Measurements from ENCODE around the gene FRMD5. TPM values are rescaled to one million over a fixed set of nuclear protein-coding genes. Genes with fewer than 3 reads are reported as not detected.

The FRMD5 gene
- total RNA-seq, 4 donors from 2014 or later = 0.31 to 0.72 TPM; not detected in 2

- 79% methylated on average over 4 of the region's 4 CpGs for WGBS
- TF ChIP-seq EP300 (IDR thresholded peaks at IDR 0.05) (no peak), POLR2AphosphoS5 (IDR thresholded peaks at IDR 0.05) (no peak), POLR2A (IDR thresholded peaks at IDR 0.05) (no peak), CTCF (IDR thresholded peaks at IDR 0.05) (no peak)
Observed at GRCh38 chr15:43954181-43954621, 240.9 kb downstream of the FRMD5 start.

GRCh38 chr15:43953402-43953801, 241.7 kb downstream of the FRMD5 start:
- Histone ChIP-seq H3K4me1 (no peaks in the 10 kb centered on the region), H3K27me3 (no peaks in the 10 kb centered on the region), H3K27ac (no peak overlapping the region), H3K4me3 (no peak overlapping the region), H3K9me3 (no peaks in the 10 kb centered on the region), H3K36me3 (no peaks in the 10 kb centered on the region)
- TF ChIP-seq EP300 (IDR thresholded peaks at IDR 0.05) = no peak
- TF ChIP-seq POLR2A (IDR thresholded peaks at IDR 0.05) = no peak
- TF ChIP-seq CTCF (IDR thresholded peaks at IDR 0.05) = no peak
- TF ChIP-seq POLR2AphosphoS5 (IDR thresholded peaks at IDR 0.05) = no peak
- 71% methylated on average over 1 of the region's 1 CpG for WGBS
- no peak for DNase-seq (ENCODE audit: low spot score in 2 of 2)

More at GRCh38 chr15:43954181-43954621, 240.9 kb downstream of the FRMD5 start:
- H3K4me1 ChIP-seq = no peaks in the 10 kb centered on the region
- H3K4me3 ChIP-seq = no peak overlapping the region
- no peaks in the 10 kb centered on the region for H3K36me3 ChIP-seq
- DNase-seq (ENCODE audit: low spot score in 2 of 2) = no peak
- H3K27me3 ChIP-seq = no peaks in the 10 kb centered on the region
- H3K27ac ChIP-seq = no peak overlapping the region
- no peaks in the 10 kb centered on the region for H3K9me3 ChIP-seq

GRCh38 chr15:43950531-43950930, 244.5 kb downstream of the FRMD5 start:
- no peak for DNase-seq (ENCODE audit: low spot score in 2 of 2)
- no peaks in the 10 kb centered on the region for H3K4me1 ChIP-seq
- no peaks in the 10 kb centered on the region for H3K27me3 ChIP-seq
- WGBS = 83% methylated on average over 4 of the region's 4 CpGs
- no peak for TF ChIP-seq CTCF (IDR thresholded peaks at IDR 0.05)
- no peak for TF ChIP-seq POLR2A (IDR thresholded peaks at IDR 0.05)
- no peak for TF ChIP-seq EP300 (IDR thresholded peaks at IDR 0.05)
- no peak for TF ChIP-seq POLR2AphosphoS5 (IDR thresholded peaks at IDR 0.05)
- H3K36me3 ChIP-seq = no peaks in the 10 kb centered on the region
- H3K9me3 ChIP-seq = no peaks in the 10 kb centered on the region
- H3K4me3 ChIP-seq = no peak overlapping the region
- no peak overlapping the region for H3K27ac ChIP-seq

- no peak overlapping the region for H3K27ac ChIP-seq
- DNase-seq (ENCODE audit: low spot score in 2 of 2) = no peak
- no peaks in the 10 kb centered on the region for H3K27me3 ChIP-seq
- TF ChIP-seq CTCF (IDR thresholded peaks at IDR 0.05) (no peak), POLR2A (IDR thresholded peaks at IDR 0.05) (no peak)
- H3K9me3 ChIP-seq = no peaks in the 10 kb centered on the region
- no peaks in the 10 kb centered on the region for H3K4me1 ChIP-seq
- no peak overlapping the region for H3K4me3 ChIP-seq
- WGBS = 89% methylated on average over 1 of the region's 1 CpG
- H3K36me3 ChIP-seq = no peaks in the 10 kb centered on the region
Observed at GRCh38 chr15:43948691-43949325, 246.3 kb downstream of the FRMD5 start.

- TF ChIP-seq POLR2AphosphoS5 (IDR thresholded peaks at IDR 0.05) (no peak), POLR2A (IDR thresholded peaks at IDR 0.05) (no peak), EP300 (IDR thresholded peaks at IDR 0.05) (no peak), CTCF (IDR thresholded peaks at IDR 0.05) (no peak)
- no peak for DNase-seq (ENCODE audit: low spot score in 2 of 2)
- Histone ChIP-seq H3K36me3 (no peaks in the 10 kb centered on the region), H3K9me3 (no peaks in the 10 kb centered on the region), H3K4me1 (no peaks in the 10 kb centered on the region), H3K27me3 (no peaks in the 10 kb centered on the region), H3K4me3 (no peak overlapping the region), H3K27ac (no peak overlapping the region)
Observed at GRCh38 chr15:43943511-43943910, 251.6 kb downstream of the FRMD5 start.
